IMR-90 (cell line): ENCODE results near the gene UCKL1.

Source experiments
- BHLHE40 ChIP-seq: fragments of 150-350 bp; IDR thresholded peaks from 2 replicates; pipeline ENCODE4 v1.6.1; 2016; ENCODE audit warnings: mild to moderate bottlenecking, low read depth, low read length
- CEBPB ChIP-seq: IDR thresholded peaks from 2 replicates; pipeline ENCODE4 v1.6.1; 2012; ENCODE audit warnings: low read depth, low read length, improper control_type of control experiment
- ELK1 ChIP-seq: fragments of 150-350 bp; IDR thresholded peaks from 2 replicates; pipeline ENCODE4 v1.6.1; 2016; ENCODE audit warnings: low read depth, mild to moderate bottlenecking, low read length, moderate library complexity, borderline replicate concordance
- MXI1 ChIP-seq: IDR thresholded peaks from 2 replicates; pipeline ENCODE4 v1.6.1; 2012; ENCODE audit warnings: low read depth, mild to moderate bottlenecking, low read length, moderate library complexity, borderline replicate concordance
- POLR2A ChIP-seq: IDR thresholded peaks from 2 replicates; pipeline ENCODE4 v1.6.1; 2012; ENCODE audit warnings: mild to moderate bottlenecking, low read depth, low read length
- RAD21 ChIP-seq: IDR thresholded peaks from 2 replicates; pipeline ENCODE4 v1.6.1; 2012; ENCODE audit warnings: low read length, improper control_type of control experiment
- SMC3 ChIP-seq: fragments of 150-350 bp; IDR thresholded peaks from 2 replicates; pipeline ENCODE4 v1.6.1; 2016; ENCODE audit warnings: low read depth, mild to moderate bottlenecking, antibody characterized with exemption, low read length, moderate library complexity
- USF2 ChIP-seq: fragments of 150-350 bp; IDR thresholded peaks from 2 replicates; pipeline ENCODE4 v1.6.1; 2017; ENCODE audit warnings: mild to moderate bottlenecking, antibody characterized with exemption, low read length, low read depth
- TF ChIP-seq, protein P1 (sequence below): conservative IDR thresholded peaks from 2 replicates; pipeline ENCODE4 v1.5.1; 2012; ENCODE audit warnings: mild to moderate bottlenecking, low read depth, low read length, improper control_type of control experiment

- TF ChIP-seq POLR2A (no peak), RAD21 (no peak), SMC3 (no peak), USF2 (no peak), BHLHE40 (no peak), CEBPB (no peak), ELK1 (no peak), MXI1 (no peak)
- TF ChIP-seq, protein P1, sequence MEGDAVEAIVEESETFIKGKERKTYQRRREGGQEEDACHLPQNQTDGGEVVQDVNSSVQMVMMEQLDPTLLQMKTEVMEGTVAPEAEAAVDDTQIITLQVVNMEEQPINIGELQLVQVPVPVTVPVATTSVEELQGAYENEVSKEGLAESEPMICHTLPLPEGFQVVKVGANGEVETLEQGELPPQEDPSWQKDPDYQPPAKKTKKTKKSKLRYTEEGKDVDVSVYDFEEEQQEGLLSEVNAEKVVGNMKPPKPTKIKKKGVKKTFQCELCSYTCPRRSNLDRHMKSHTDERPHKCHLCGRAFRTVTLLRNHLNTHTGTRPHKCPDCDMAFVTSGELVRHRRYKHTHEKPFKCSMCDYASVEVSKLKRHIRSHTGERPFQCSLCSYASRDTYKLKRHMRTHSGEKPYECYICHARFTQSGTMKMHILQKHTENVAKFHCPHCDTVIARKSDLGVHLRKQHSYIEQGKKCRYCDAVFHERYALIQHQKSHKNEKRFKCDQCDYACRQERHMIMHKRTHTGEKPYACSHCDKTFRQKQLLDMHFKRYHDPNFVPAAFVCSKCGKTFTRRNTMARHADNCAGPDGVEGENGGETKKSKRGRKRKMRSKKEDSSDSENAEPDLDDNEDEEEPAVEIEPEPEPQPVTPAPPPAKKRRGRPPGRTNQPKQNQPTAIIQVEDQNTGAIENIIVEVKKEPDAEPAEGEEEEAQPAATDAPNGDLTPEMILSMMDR, result no peak
Observed at GRCh38 chr20:63979229-63979556, 23.0 kb upstream of the UCKL1 start.
